ENCODE measurements around the gene CT45A5. TPM values are rescaled to one million over a fixed set of nuclear protein-coding genes. Genes with fewer than 3 reads are reported as not detected.
"Not testable (repeated sequence)": the region's sequence is repeated elsewhere in the genome, so short reads cannot be mapped to it uniquely, and the experiment has no call there.

The CT45A5 gene, protein sequence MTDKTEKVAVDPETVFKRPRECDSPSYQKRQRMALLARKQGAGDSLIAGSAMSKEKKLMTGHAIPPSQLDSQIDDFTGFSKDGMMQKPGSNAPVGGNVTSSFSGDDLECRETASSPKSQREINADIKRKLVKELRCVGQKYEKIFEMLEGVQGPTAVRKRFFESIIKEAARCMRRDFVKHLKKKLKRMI
- not detected for total RNA-seq
- long read RNA-seq: 0 reads

DNA sequence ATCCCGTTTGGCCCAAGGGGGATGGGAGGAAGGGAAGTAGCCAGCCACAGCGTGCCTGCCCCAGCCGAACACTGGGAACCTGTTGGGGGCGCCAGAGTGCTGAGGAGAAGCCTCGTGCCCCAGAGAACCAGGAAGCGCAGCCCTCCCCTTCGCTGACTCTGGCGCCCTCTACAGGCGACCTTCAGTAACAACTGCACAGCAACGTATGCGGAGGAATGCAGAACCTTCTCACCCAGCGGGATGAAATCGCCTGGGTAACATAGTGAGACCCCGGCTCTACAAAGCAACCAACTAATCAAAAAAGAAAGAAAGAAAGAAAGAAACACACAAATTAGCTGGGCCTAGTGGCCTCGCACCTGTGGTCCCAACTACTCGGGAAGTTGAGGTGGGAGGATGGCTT lies at the start of gene CT45A5:
CT45A5 (minus strand) TSS at position 101 of the 400 bp plus-strand sequence. CDS start 3,774 bp downstream, outside the sequence.
- H3K36me3 ChIP-seq; H3K27ac ChIP-seq (replicated peaks); intact Hi-C loops (cut with micrococcal nuclease); H3K4me1 ChIP-seq; DNase-seq; H3K27me3 ChIP-seq (ENCODE audit: low read depth); H3K9me3 ChIP-seq (replicated peaks); H3K4me3 ChIP-seq: not testable (repeated sequence)

DNA sequence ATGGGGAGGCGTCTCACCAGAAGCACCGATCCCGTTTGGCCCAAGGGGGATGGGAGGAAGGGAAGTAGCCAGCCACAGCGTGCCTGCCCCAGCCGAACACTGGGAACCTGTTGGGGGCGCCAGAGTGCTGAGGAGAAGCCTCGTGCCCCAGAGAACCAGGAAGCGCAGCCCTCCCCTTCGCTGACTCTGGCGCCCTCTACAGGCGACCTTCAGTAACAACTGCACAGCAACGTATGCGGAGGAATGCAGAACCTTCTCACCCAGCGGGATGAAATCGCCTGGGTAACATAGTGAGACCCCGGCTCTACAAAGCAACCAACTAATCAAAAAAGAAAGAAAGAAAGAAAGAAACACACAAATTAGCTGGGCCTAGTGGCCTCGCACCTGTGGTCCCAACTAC lies 34.6 kb upstream of the CT45A5 start, which contains the start of gene CT45A2:
CT45A2 (minus strand) TSS at position 101 of the 400 bp plus-strand sequence. CDS start 3,747 bp downstream, outside the sequence.
- H3K27ac ChIP-seq (replicated peaks); H3K36me3 ChIP-seq; intact Hi-C loops (cut with micrococcal nuclease); H3K9me3 ChIP-seq (replicated peaks); DNase-seq; H3K4me3 ChIP-seq; H3K4me1 ChIP-seq; H3K27me3 ChIP-seq (ENCODE audit: low read depth): not testable (repeated sequence)

DNA sequence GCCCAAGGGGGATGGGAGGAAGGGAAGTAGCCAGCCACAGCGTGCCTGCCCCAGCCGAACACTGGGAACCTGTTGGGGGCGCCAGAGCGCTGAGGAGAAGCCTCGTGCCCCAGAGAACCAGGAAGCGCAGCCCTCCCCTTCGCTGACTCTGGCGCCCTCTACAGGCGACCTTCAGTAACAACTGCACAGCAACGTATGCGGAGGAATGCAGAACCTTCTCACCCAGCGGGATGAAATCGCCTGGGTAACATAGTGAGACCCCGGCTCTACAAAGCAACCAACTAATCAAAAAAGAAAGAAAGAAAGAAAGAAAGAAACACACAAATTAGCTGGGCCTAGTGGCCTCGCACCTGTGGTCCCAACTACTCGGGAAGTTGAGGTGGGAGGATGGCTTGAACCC lies 17.4 kb upstream of the CT45A5 start, which contains the start of gene CT45A6:
CT45A6 (minus strand) TSS at position 101 of the 400 bp plus-strand sequence. CDS start 3,794 bp downstream, outside the sequence.
- H3K4me3 ChIP-seq; H3K36me3 ChIP-seq; DNase-seq; H3K27me3 ChIP-seq (ENCODE audit: low read depth); intact Hi-C loops (cut with micrococcal nuclease); H3K27ac ChIP-seq (replicated peaks); H3K9me3 ChIP-seq (replicated peaks); H3K4me1 ChIP-seq: not testable (repeated sequence)

DNA sequence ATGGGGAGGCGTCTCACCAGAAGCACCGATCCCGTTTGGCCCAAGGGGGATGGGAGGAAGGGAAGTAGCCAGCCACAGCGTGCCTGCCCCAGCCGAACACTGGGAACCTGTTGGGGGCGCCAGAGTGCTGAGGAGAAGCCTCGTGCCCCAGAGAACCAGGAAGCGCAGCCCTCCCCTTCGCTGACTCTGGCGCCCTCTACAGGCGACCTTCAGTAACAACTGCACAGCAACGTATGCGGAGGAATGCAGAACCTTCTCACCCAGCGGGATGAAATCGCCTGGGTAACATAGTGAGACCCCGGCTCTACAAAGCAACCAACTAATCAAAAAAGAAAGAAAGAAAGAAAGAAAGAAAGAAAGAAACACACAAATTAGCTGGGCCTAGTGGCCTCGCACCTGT lies 17.2 kb downstream of the CT45A5 start, which contains the start of gene CT45A3:
CT45A3 (minus strand) TSS at position 101 of the 400 bp plus-strand sequence. CDS start 3,747 bp downstream, outside the sequence.
- H3K4me1 ChIP-seq; H3K36me3 ChIP-seq; H3K4me3 ChIP-seq; H3K9me3 ChIP-seq (replicated peaks); intact Hi-C loops (cut with micrococcal nuclease); H3K27me3 ChIP-seq (ENCODE audit: low read depth); DNase-seq; H3K27ac ChIP-seq (replicated peaks): not testable (repeated sequence)

DNA sequence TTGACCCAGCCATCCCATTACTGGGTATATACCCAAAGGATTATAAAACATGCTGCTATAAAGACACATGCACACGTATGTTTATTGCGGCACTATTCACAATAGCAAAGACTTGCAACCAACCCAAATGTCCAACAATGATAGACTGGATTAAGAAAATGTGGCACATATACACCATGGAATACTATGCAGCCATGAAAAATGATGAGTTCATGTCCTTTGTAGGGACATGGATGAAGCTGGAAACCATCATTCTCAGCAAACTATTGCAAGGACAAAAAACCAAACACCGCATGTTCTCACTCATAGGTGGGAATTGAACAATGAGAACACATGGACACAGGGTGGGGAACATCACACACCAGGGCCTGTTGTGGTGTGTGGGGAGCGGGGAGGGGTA lies 40.6 kb downstream of the CT45A5 start:
- intact Hi-C loops (cut with micrococcal nuclease); H3K27ac ChIP-seq (replicated peaks); H3K4me3 ChIP-seq; H3K27me3 ChIP-seq (ENCODE audit: low read depth); H3K4me1 ChIP-seq; DNase-seq; H3K9me3 ChIP-seq (replicated peaks); H3K36me3 ChIP-seq: not testable (repeated sequence)

DNA sequence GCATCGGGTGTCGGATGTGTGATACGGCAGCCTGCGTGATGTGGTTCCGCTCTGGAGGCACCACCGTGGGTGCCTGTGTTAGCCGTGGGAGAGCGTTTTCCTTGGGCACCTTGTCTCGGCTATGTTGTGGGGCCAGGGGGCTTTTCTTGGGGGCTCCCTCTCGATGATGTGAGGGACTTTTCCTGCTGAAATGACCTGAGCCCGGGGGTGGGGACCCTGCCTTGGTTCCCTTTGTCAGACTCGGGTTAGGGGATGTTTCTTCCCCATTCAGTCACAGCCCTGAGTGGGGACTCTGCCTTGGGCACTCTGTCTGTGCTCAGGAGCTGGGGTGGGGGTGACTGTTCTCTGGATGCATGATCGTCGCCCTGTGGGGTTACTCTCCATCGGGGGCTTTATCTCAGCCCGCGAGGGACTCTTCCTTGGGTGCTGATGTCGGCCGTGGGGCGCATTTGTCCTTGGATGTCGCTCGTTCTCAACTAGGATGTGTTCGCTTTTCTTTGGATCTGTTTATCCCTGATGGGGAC lies 44.0 kb downstream of the CT45A5 start:
- H3K4me3 ChIP-seq: no peak overlapping the region
- TF ChIP-seq, protein P1, sequence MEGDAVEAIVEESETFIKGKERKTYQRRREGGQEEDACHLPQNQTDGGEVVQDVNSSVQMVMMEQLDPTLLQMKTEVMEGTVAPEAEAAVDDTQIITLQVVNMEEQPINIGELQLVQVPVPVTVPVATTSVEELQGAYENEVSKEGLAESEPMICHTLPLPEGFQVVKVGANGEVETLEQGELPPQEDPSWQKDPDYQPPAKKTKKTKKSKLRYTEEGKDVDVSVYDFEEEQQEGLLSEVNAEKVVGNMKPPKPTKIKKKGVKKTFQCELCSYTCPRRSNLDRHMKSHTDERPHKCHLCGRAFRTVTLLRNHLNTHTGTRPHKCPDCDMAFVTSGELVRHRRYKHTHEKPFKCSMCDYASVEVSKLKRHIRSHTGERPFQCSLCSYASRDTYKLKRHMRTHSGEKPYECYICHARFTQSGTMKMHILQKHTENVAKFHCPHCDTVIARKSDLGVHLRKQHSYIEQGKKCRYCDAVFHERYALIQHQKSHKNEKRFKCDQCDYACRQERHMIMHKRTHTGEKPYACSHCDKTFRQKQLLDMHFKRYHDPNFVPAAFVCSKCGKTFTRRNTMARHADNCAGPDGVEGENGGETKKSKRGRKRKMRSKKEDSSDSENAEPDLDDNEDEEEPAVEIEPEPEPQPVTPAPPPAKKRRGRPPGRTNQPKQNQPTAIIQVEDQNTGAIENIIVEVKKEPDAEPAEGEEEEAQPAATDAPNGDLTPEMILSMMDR (IDR thresholded peaks at IDR 0.05; ENCODE audit: borderline replicate concordance): no peak
- H3K4me1 ChIP-seq: no peaks in the 10 kb centered on the region
- H3K36me3 ChIP-seq: no peaks in the 10 kb centered on the region
- no peaks in the 10 kb centered on the region for H3K9me3 ChIP-seq (replicated peaks)
- H3K27ac ChIP-seq (replicated peaks): no peak overlapping the region
- DNase-seq: no peak
- intact Hi-C loops (cut with micrococcal nuclease): no loop called here
- H3K27me3 ChIP-seq (ENCODE audit: low read depth): no peaks in the 10 kb centered on the region

DNA sequence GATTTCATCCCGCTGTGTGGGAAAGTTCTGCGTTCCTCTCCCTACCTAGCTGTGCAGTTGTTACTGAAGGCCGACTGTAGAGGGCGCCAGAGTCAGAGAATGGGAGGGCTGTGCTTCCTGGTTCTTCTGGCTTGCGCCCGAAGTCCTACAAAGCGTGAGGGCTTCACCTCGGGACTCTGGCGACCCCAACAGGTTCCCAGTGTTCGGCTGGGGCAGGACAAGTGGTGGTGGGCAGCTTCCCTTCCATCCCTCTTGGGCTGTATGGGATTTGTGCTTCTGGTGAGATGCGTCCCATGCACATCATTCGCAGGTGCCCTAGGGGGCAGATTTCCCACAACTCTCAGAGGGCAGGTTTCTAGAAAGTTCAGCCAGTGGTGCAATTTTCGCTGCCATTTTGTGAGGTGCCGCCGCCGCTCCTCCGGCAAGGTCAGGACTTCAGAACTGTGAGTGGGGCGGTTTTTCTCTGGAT lies 44.6 kb downstream of the CT45A5 start:
- Histone ChIP-seq H3K27me3 (ENCODE audit: low read depth) (no peaks in the 10 kb centered on the region), H3K4me3 (no peak overlapping the region), H3K9me3 (replicated peaks) (no peaks in the 10 kb centered on the region), H3K4me1 (no peaks in the 10 kb centered on the region), H3K36me3 (no peaks in the 10 kb centered on the region), H3K27ac (replicated peaks) (no peak overlapping the region)
- TF ChIP-seq, protein P1 (IDR thresholded peaks at IDR 0.05; ENCODE audit: borderline replicate concordance): no peak
- DNase-seq: no peak
- intact Hi-C loops (cut with micrococcal nuclease): no loop called here

DNA sequence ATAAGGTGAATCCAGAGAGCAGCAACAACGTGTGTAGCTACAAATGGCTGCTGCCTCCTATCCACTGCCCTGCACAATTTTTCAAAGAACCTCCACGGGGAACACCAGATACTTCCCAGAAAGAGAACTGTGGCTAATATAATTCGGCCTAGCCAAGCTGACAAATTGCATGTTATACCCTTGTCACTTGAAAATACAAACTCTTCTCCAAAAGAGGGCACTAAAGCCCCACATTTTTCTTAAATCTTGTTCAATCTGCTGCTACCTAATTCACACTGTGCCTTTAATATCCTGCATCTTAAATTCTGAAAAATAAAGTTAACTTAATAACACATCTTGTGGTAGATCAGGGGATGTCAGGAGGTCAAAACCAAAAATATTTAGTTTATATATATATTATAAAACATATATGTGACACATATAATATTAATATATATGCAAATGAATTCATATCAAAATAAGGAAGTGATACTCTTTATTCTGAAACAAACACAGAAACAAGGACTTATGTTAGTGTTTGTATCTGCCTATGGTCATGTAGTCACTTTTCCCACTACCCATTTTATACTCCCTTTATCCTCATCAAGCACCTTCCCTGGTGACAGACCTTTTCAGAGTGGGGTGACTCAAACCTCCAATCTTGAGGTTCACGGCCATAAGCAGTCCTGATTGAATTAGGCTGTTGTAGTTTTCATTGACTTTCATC lies 47.8 kb downstream of the CT45A5 start:
- TF ChIP-seq, protein P1 (IDR thresholded peaks at IDR 0.05; ENCODE audit: borderline replicate concordance): no peak
- no peak overlapping the region for H3K27ac ChIP-seq (replicated peaks)
- H3K4me3 ChIP-seq: no peak overlapping the region
- no peaks in the 10 kb centered on the region for H3K27me3 ChIP-seq (ENCODE audit: low read depth)
- no peaks in the 10 kb centered on the region for H3K4me1 ChIP-seq
- H3K9me3 ChIP-seq (replicated peaks): no peaks in the 10 kb centered on the region
- no peak for DNase-seq
- no peaks in the 10 kb centered on the region for H3K36me3 ChIP-seq
- intact Hi-C loops (cut with micrococcal nuclease): no loop called here

DNA sequence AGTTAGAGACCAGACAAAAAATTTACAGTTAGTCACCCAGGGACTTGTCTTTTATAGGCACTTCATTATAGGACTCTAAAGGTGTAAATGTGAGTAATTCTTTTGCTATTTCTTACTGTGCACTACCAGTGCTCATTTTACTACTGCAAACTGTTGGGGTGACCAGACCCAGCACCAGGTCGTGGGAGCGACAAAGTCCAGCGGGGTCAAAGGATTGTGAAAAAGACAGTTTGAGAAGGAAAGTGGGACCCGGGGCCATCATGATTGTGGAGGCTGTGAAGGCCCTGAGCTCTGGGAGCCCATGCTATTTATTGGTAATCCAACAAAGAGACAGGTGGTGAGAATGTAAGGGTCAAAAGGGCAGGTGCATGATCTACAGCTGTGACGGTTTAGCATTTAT lies 50.6 kb downstream of the CT45A5 start:
- H3K4me1 ChIP-seq; H3K4me3 ChIP-seq; H3K27ac ChIP-seq (replicated peaks); DNase-seq; H3K36me3 ChIP-seq; H3K9me3 ChIP-seq (replicated peaks); H3K27me3 ChIP-seq (ENCODE audit: low read depth); intact Hi-C loops (cut with micrococcal nuclease): not testable (repeated sequence)

Data from left ventricle myocardium inferior (tissue), 1 donor.